PFSK-1 (cell line): Measurements from ENCODE around the gene HPGDS.

ENCODE experiments used
- FOXP2 ChIP-seq: optimal IDR thresholded peaks from 2 replicates; pipeline ENCODE3; 2011; ENCODE audit warnings: borderline replicate concordance, control low read depth, inconsistent platforms; ENCODE audit not compliant: insufficient read depth; ENCODE audit errors: extremely low read length, extremely low read depth
- POLR2AphosphoS5 ChIP-seq: IDR thresholded peaks from 2 replicates; pipeline ENCODE4 v1.6.1; 2012; ENCODE audit warnings: low read depth, mild to moderate bottlenecking, control low read depth, low read length, moderate library complexity
- REST ChIP-seq, 2 experiments: IDR thresholded peaks; 2 replicates each; pipeline versions ENCODE4 v1.6.1 to v1.8.0; 2011 to 2012; ENCODE audit warnings: low read depth in 2 of 2, low read length in 2 of 2, control low read depth in 1 of 2, inconsistent platforms in 1 of 2, mild to moderate bottlenecking in 1 of 2, moderate library complexity in 1 of 2; ENCODE audit not compliant: insufficient read depth in 1 of 2
- SIN3A ChIP-seq: IDR thresholded peaks from 2 replicates; pipeline ENCODE4 v1.6.1; 2012; ENCODE audit warnings: mild to moderate bottlenecking, low read length, moderate library complexity, borderline replicate concordance; ENCODE audit not compliant: insufficient read depth
- TAF1 ChIP-seq: IDR thresholded peaks from 2 replicates; pipeline ENCODE4 v1.6.1; 2012; ENCODE audit warnings: low read length, control low read depth, borderline replicate concordance; ENCODE audit not compliant: insufficient read depth

HPGDS gene

DNA sequence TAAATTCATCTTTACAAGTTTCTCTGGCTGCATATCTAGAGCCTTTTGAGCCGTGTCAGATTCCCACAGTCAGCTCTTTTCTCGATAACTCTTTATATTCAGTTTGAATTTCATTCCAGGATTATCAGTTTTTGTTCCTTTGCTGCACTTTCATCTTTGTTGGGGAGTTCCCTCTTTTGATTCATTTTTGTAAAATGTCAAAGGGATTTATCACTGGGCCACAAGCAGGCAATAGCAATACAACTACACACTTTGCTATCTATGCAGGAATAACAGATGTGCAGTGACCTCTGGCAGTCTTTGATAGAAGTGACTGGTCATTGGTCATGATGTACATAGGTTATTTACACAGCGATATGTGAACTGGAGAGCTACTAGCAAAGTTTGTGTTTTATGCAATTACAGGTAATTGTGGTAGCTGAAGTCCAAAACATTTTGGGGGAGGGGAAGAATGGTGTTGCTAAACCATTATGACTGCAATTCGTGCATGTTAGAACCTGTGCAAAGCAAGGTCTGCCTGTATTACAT is 43.8 kb downstream of the HPGDS start:
- TF ChIP-seq TAF1, result no peak
- TF ChIP-seq REST (IDR thresholded peaks at IDR 0.05; ENCODE audit: insufficient read depth in 1 of 2, low read depth in 2 of 2, low read length in 2 of 2), result no peak

- no peak for TF ChIP-seq TAF1
- TF ChIP-seq SIN3A, result no peak
- no peak for TF ChIP-seq REST (IDR thresholded peaks at IDR 0.05; ENCODE audit: insufficient read depth in 1 of 2, low read depth in 2 of 2, low read length in 2 of 2)
- TF ChIP-seq FOXP2, result no peak
- TF ChIP-seq POLR2AphosphoS5, result no peak
Observed at GRCh38 chr4:94290245-94290644, 52.4 kb downstream of the HPGDS start.

- no peak for TF ChIP-seq SIN3A
- no peak for TF ChIP-seq POLR2AphosphoS5
- TF ChIP-seq TAF1, result no peak
- no peak for TF ChIP-seq REST (IDR thresholded peaks at IDR 0.05; ENCODE audit: insufficient read depth in 1 of 2, low read depth in 2 of 2, low read length in 2 of 2)
- TF ChIP-seq FOXP2, result no peak
Observed at GRCh38 chr4:94285666-94286065, 57.0 kb downstream of the HPGDS start.

- no peak for TF ChIP-seq SIN3A
- TF ChIP-seq REST (IDR thresholded peaks at IDR 0.05; ENCODE audit: insufficient read depth in 1 of 2, low read depth in 2 of 2, low read length in 2 of 2), result no peak
- TF ChIP-seq TAF1, result no peak
- no peak for TF ChIP-seq POLR2AphosphoS5
- no peak for TF ChIP-seq FOXP2
Observed at GRCh38 chr4:94284889-94285288, 57.7 kb downstream of the HPGDS start.

DNA sequence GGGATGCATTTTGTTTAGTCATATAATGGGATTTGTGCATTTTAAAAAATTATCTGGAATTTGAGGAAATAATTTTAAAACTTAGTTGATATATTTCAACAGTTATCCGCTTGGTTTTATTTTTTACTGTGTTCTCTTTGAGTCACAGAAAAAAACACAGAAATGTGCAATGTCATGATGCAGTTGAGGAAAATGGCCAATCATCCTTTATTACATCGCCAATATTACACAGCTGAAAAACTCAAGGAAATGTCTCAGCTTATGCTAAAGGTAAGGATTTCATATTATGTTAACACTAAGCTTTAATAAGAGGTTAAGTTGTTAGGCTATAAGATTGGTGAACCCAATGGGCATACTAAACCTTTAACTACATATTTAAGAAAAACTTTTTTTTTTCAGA is 63.9 kb downstream of the HPGDS start:
- TF ChIP-seq SIN3A (no peak), POLR2AphosphoS5 (no peak), FOXP2 (no peak), TAF1 (no peak), REST (IDR thresholded peaks at IDR 0.05; ENCODE audit: insufficient read depth in 1 of 2, low read depth in 2 of 2, low read length in 2 of 2) (no peak)
